Colonic mucosa (tissue), 4 donors: Measurements from ENCODE around the gene HYDIN. TPM values are rescaled to one million over a fixed set of nuclear protein-coding genes. Genes with fewer than 3 reads are reported as not detected.

ENCODE experiments used
- DNase-seq: peaks from one replicate; pipeline ENCODE4 v3.0.0-alpha.2; 2020
- H3K27ac ChIP-seq: fragments of 200-600 bp; one replicate; pipeline ENCODE4 v1.8.0; 2021
- H3K27me3 ChIP-seq: fragments of 200-600 bp; one replicate; pipeline ENCODE4 v1.8.0; 2021
- H3K36me3 ChIP-seq: fragments of 200-600 bp; one replicate; pipeline ENCODE4 v1.8.0; 2021
- H3K4me1 ChIP-seq: fragments of 200-600 bp; one replicate; pipeline ENCODE4 v1.8.0; 2021; ENCODE audit warnings: mild to moderate bottlenecking
- H3K4me3 ChIP-seq: fragments of 200-600 bp; one replicate; pipeline ENCODE4 v1.8.0; 2021
- H3K9ac ChIP-seq, 2 donors: one replicate each; pipeline ENCODE4 v1.7.0; 2013; ENCODE audit warnings: control low read depth in 2 of 2, low read depth in 2 of 2, low read length in 2 of 2
- H3K9me3 ChIP-seq: fragments of 200-600 bp; one replicate; pipeline ENCODE4 v1.8.0; 2021
- CTCF ChIP-seq: fragments of 200-600 bp; IDR thresholded peaks from one replicate; pipeline ENCODE4 v1.8.0; 2022; ENCODE audit warnings: antibody characterized with exemption, mild to moderate bottlenecking
- intact Hi-C: fragments of 100-400 bp; cut with DNase I; formaldehyde crosslinking; loops from one replicate; pipeline ENCODE4 v1.14.1; 2022
- total RNA-seq, 2 donors: library from RNA; stranded (reverse); fragmentation: NEBNext Ultra II Directional in 1 of 2; extraction: Animal tissue kit (Norgen Biotek cat#: 25700) in 1 of 2; gene quantifications; one replicate each; pipeline ENCODE4 v1.2.1, GENCODE V29; 2021
- donor health status: healthy.
- donor health status: DM: no; HTN: no; CAD: no.
- donor health status: DM: no; HTN: no; CAD: no.

Gene HYDIN
- total RNA-seq, 2 donors from 2014 or later, result 0.58 to 0.64 TPM

GRCh38 chr16:70777973-70778406 is 452.5 kb downstream of the HYDIN start:
- Histone ChIP-seq H3K27ac (no peak overlapping the region), H3K9me3 (no peaks in the 10 kb centered on the region), H3K36me3 (peaks cover 14% of the 10 kb centered on the region), H3K9ac (no peak overlapping the region), H3K4me1 (no peaks in the 10 kb centered on the region), H3K27me3 (no peaks in the 10 kb centered on the region), H3K4me3 (no peak overlapping the region)
- DNase-seq, result no peak
- no peak for TF ChIP-seq CTCF
- intact Hi-C loops, result no loop called here

GRCh38 chr16:70777496-70777895 is 453.0 kb downstream of the HYDIN start:
- no peaks in the 10 kb centered on the region for H3K27me3 ChIP-seq
- intact Hi-C loops, result no loop called here
- H3K36me3 ChIP-seq, result peaks cover 11% of the 10 kb centered on the region
- H3K27ac ChIP-seq, result no peak overlapping the region
- no peaks in the 10 kb centered on the region for H3K4me1 ChIP-seq
- no peak overlapping the region for H3K9ac ChIP-seq
- no peak overlapping the region for H3K4me3 ChIP-seq
- no peak for DNase-seq
- TF ChIP-seq CTCF, result no peak
- no peaks in the 10 kb centered on the region for H3K9me3 ChIP-seq

- TF ChIP-seq CTCF, result no peak
- H3K4me1 ChIP-seq, result no peaks in the 10 kb centered on the region
- no peak for DNase-seq
- no peaks in the 10 kb centered on the region for H3K9me3 ChIP-seq
- no peaks in the 10 kb centered on the region for H3K36me3 ChIP-seq
- intact Hi-C loops, result no loop called here
- no peaks in the 10 kb centered on the region for H3K27me3 ChIP-seq
- H3K4me3 ChIP-seq, result no peak overlapping the region
- no peak overlapping the region for H3K27ac ChIP-seq
- no peak overlapping the region for H3K9ac ChIP-seq
Observed at GRCh38 chr16:70775399-70775798, 455.1 kb downstream of the HYDIN start.

GRCh38 chr16:70774261-70774660 is 456.3 kb downstream of the HYDIN start:
- Histone ChIP-seq H3K36me3 (no peaks in the 10 kb centered on the region), H3K4me3 (no peak overlapping the region), H3K9me3 (no peaks in the 10 kb centered on the region), H3K4me1 (no peaks in the 10 kb centered on the region), H3K9ac (no peak overlapping the region), H3K27me3 (no peaks in the 10 kb centered on the region), H3K27ac (no peak overlapping the region)
- no peak for DNase-seq
- intact Hi-C loops, result no loop called here
- no peak for TF ChIP-seq CTCF

- intact Hi-C loops, result no loop called here
Observed at GRCh38 chr16:70772493-70772892, 458.0 kb downstream of the HYDIN start.

More at GRCh38 chr16:70772493-70772892, 458.0 kb downstream of the HYDIN start:
- Histone ChIP-seq H3K36me3 (no peaks in the 10 kb centered on the region), H3K4me1 (no peaks in the 10 kb centered on the region), H3K9ac (no peak overlapping the region), H3K27ac (no peak overlapping the region), H3K4me3 (no peak overlapping the region), H3K9me3 (no peaks in the 10 kb centered on the region), H3K27me3 (no peaks in the 10 kb centered on the region)
- no peak for TF ChIP-seq CTCF
- DNase-seq, result no peak
